ENCODE results near the gene ERAL1. TPM values are rescaled to one million over a fixed set of nuclear protein-coding genes. Genes with fewer than 3 reads are reported as not detected.

ERAL1 gene
- total RNA-seq, 1 donor: 39.3 TPM

GRCh38 chr17:28860363-28860808 is 5.6 kb downstream of the ERAL1 start:
- no peak for TF ChIP-seq CTCF (IDR thresholded peaks at IDR 0.05; ENCODE audit: insufficient read depth, low read depth, low read length)
- no peak for DNase-seq (ENCODE audit: low read depth)
- no peak overlapping the region for H3K4me3 ChIP-seq (ENCODE audit: low read depth, low read length)

- no peak for TF ChIP-seq CTCF (IDR thresholded peaks at IDR 0.05; ENCODE audit: insufficient read depth, low read depth, low read length)
- H3K4me3 ChIP-seq (ENCODE audit: low read depth, low read length): no peak overlapping the region
- no peak for DNase-seq (ENCODE audit: low read depth)
Observed at GRCh38 chr17:28861393-28862203, 6.8 kb downstream of the ERAL1 start.

GRCh38 chr17:28862561-28862960 is 7.7 kb downstream of the ERAL1 start:
- TF ChIP-seq CTCF (IDR thresholded peaks at IDR 0.05; ENCODE audit: insufficient read depth, low read depth, low read length): no peak
- DNase-seq (ENCODE audit: low read depth): no peak
- no peak overlapping the region for H3K4me3 ChIP-seq (ENCODE audit: low read depth, low read length)

- no peak for DNase-seq (ENCODE audit: low read depth)
- TF ChIP-seq CTCF (IDR thresholded peaks at IDR 0.05; ENCODE audit: insufficient read depth, low read depth, low read length): no peak
- no peak overlapping the region for H3K4me3 ChIP-seq (ENCODE audit: low read depth, low read length)
Observed at GRCh38 chr17:28863953-28864352, 9.1 kb downstream of the ERAL1 start.

DNA sequence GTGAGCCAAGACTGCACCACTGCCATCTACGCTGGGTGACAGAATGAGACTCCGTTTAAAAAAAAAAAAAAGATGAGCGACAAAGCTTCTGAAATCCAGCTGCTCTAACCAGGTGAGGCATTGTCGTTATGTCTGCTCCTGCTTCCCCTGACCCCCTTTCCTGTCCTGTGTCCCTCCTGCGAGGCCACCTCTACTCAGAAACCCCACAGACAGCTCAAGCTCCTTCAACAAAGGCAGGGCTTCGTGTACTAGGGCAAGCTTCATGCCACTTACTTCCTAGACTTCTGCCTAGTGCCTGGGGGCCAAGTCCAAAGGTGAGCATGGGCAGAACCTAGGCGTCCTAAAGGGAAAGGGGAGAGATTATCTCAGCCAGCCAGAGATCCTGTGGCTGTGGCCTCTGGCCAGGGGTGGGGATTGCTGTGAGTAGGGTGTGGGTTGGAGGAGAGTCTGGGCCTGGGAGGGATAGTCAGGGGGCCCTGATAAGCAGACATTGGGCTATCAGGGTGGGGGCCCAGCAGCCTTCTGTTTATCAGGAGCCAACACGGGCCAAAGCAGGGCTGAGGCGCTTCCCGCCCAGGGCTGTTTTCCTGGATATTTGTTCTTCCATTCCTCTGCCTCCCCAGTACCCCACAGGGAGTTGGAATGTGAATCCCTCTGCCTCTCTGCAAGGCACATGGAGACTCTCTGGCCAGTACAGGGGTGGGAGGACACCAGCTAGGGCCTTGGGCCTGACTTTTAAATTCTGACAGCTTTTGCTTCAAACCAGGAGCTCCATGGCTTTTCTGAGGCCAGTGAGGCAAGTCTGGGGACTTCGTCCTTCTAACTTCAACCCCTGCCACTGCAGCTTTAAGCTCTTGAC is 10.4 kb downstream of the ERAL1 start:
- no peak for DNase-seq (ENCODE audit: low read depth)
- no peak overlapping the region for H3K4me3 ChIP-seq (ENCODE audit: low read depth, low read length)
- no peak for TF ChIP-seq CTCF (IDR thresholded peaks at IDR 0.05; ENCODE audit: insufficient read depth, low read depth, low read length)

- no peak for TF ChIP-seq CTCF (IDR thresholded peaks at IDR 0.05; ENCODE audit: insufficient read depth, low read depth, low read length)
- no peak for DNase-seq (ENCODE audit: low read depth)
- H3K4me3 ChIP-seq (ENCODE audit: low read depth, low read length): no peak overlapping the region
Observed at GRCh38 chr17:28865946-28866752, 11.3 kb downstream of the ERAL1 start.

Measured in fibroblast of villous mesenchyme (primary cell).